NCI-H524 treated with DMSO at 0.1 percent for 48 hours (cell line): ENCODE measurements around the gene ATG5.
"Not testable (repeated sequence)": the region's sequence is repeated elsewhere in the genome, so short reads cannot be mapped to it uniquely, and the experiment has no call there.

Experiments
- DNase-seq: peaks from one replicate; lab custom pipeline; 2025; lab: John Stamatoyannopoulos, UW

Gene ATG5

GRCh38 chr6:106154326-106154725, 171.2 kb downstream of the ATG5 start:
- no peak for DNase-seq

- DNase-seq: no peak
Observed at GRCh38 chr6:106152952-106153351, 172.6 kb downstream of the ATG5 start.

GRCh38 chr6:106152476-106152875, 173.1 kb downstream of the ATG5 start:
- DNase-seq: not testable (repeated sequence)

GRCh38 chr6:106149472-106150069, 176.0 kb downstream of the ATG5 start:
- DNase-seq: no peak

GRCh38 chr6:106147476-106147875, 178.1 kb downstream of the ATG5 start:
- no peak for DNase-seq

- no peak for DNase-seq
Observed at GRCh38 chr6:106146852-106147351, 178.7 kb downstream of the ATG5 start.

GRCh38 chr6:106145741-106146227, 179.8 kb downstream of the ATG5 start:
- no peak for DNase-seq

- DNase-seq: no peak
Observed at GRCh38 chr6:106145144-106145543, 180.4 kb downstream of the ATG5 start.

- DNase-seq: no peak
Observed at GRCh38 chr6:106143665-106144064, 181.9 kb downstream of the ATG5 start.

- no peak for DNase-seq
Observed at GRCh38 chr6:106142876-106143431, 182.6 kb downstream of the ATG5 start.

GRCh38 chr6:106141441-106142237, 183.9 kb downstream of the ATG5 start:
- DNase-seq: no peak

GRCh38 chr6:106138151-106138550, 187.4 kb downstream of the ATG5 start:
- no peak for DNase-seq

GRCh38 chr6:106136845-106137244, 188.7 kb downstream of the ATG5 start:
- DNase-seq: no peak

GRCh38 chr6:106135911-106136571, 189.5 kb downstream of the ATG5 start:
- DNase-seq: no peak

- DNase-seq: no peak
Observed at GRCh38 chr6:106134906-106135634, 190.5 kb downstream of the ATG5 start.
